Keratinocyte (primary cell): ENCODE data around the gene EEF2K.

Experiments
- CTCF ChIP-seq, 3 experiments: IDR thresholded peaks in 1 of 3; conservative IDR thresholded peaks in 1 of 3; optimal IDR thresholded peaks in 1 of 3; 2 replicates in 2 of 3; 3 replicates in 1 of 3; pipeline versions ENCODE3 to v1.5.1; 2011; ENCODE audit warnings: low read length in 3 of 3, mild to moderate bottlenecking in 3 of 3, moderate library complexity in 2 of 3, control low read depth in 1 of 3, inconsistent platforms in 1 of 3; ENCODE audit not compliant: insufficient read depth in 2 of 3; ENCODE audit errors: extremely low read depth in 1 of 3
- EZH2 ChIP-seq: IDR thresholded peaks from one replicate; pipeline ENCODE4 v1.6.1; 2012; ENCODE audit warnings: inconsistent platforms, mild to moderate bottlenecking, low read length, moderate library complexity

- TF ChIP-seq CTCF (optimal IDR thresholded peaks at IDR 0.05 in 1 of 3, IDR thresholded peaks at IDR 0.05 in 1 of 3, conservative IDR thresholded peaks at IDR 0.05 in 1 of 3; ENCODE audit: extremely low read depth in 1 of 3, insufficient read depth in 2 of 3, low read length in 3 of 3), result peak in 1 of 3 experiments; percentile 44
- TF ChIP-seq EZH2, result no peak
Measured at GRCh38 chr16:22198547-22199293, 7.4 kb upstream of the EEF2K start.
